ENCODE data around the gene PLA2G1B. TPM values are rescaled to one million over a fixed set of nuclear protein-coding genes. Genes with fewer than 3 reads are reported as not detected.

The PLA2G1B gene
- total RNA-seq, 3 donors from 2014 or later: not detected

GRCh38 chr12:120352117-120352516 lies 24.5 kb upstream of the PLA2G1B start:
- no peak overlapping the region for H3K4me3 ChIP-seq
- no peaks in the 10 kb centered on the region for H3K9me3 ChIP-seq
- no peaks in the 10 kb centered on the region for H3K27me3 ChIP-seq
- TF ChIP-seq CTCF (IDR thresholded peaks at IDR 0.05) (no peak), POLR2AphosphoS5 (IDR thresholded peaks at IDR 0.05) (no peak), POLR2A (IDR thresholded peaks at IDR 0.05) (no peak)
- H3K4me1 ChIP-seq: no peaks in the 10 kb centered on the region
- intact Hi-C loops (cut with DNase I; ENCODE audit: low total_unique reads): no loop called here
- H3K27ac ChIP-seq: no peak overlapping the region
- no peak for DNase-seq (ENCODE audit: low spot score in 2 of 2)
- H3K36me3 ChIP-seq: no peaks in the 10 kb centered on the region

GRCh38 chr12:120350576-120351350 lies 23.2 kb upstream of the PLA2G1B start:
- intact Hi-C loops (cut with DNase I; ENCODE audit: low total_unique reads): no loop called here
- no peak for DNase-seq (ENCODE audit: low spot score in 2 of 2)
- no peaks in the 10 kb centered on the region for H3K36me3 ChIP-seq
- no peaks in the 10 kb centered on the region for H3K4me1 ChIP-seq
- H3K27ac ChIP-seq: no peak overlapping the region
- H3K9me3 ChIP-seq: no peaks in the 10 kb centered on the region
- TF ChIP-seq POLR2A (IDR thresholded peaks at IDR 0.05): no peak
- no peak for TF ChIP-seq CTCF (IDR thresholded peaks at IDR 0.05)
- no peak for TF ChIP-seq POLR2AphosphoS5 (IDR thresholded peaks at IDR 0.05)
- no peak overlapping the region for H3K4me3 ChIP-seq
- H3K27me3 ChIP-seq: no peaks in the 10 kb centered on the region

- H3K4me3 ChIP-seq: no peak overlapping the region
- no peaks in the 10 kb centered on the region for H3K36me3 ChIP-seq
- no peak for DNase-seq (ENCODE audit: low spot score in 2 of 2)
- no peak overlapping the region for H3K27ac ChIP-seq
- intact Hi-C loops (cut with DNase I; ENCODE audit: low total_unique reads): no loop called here
- H3K4me1 ChIP-seq: no peaks in the 10 kb centered on the region
- TF ChIP-seq POLR2A (IDR thresholded peaks at IDR 0.05) (no peak), CTCF (IDR thresholded peaks at IDR 0.05) (no peak), POLR2AphosphoS5 (IDR thresholded peaks at IDR 0.05) (no peak)
- H3K27me3 ChIP-seq: no peaks in the 10 kb centered on the region
- H3K9me3 ChIP-seq: no peaks in the 10 kb centered on the region
Measured at GRCh38 chr12:120347766-120348165, 20.2 kb upstream of the PLA2G1B start.

GRCh38 chr12:120346681-120347080 lies 19.1 kb upstream of the PLA2G1B start:
- Histone ChIP-seq H3K27me3 (no peaks in the 10 kb centered on the region), H3K36me3 (no peaks in the 10 kb centered on the region), H3K27ac (no peak overlapping the region), H3K4me3 (no peak overlapping the region), H3K9me3 (no peaks in the 10 kb centered on the region), H3K4me1 (no peaks in the 10 kb centered on the region)
- DNase-seq (ENCODE audit: low spot score in 2 of 2): no peak
- intact Hi-C loops (cut with DNase I; ENCODE audit: low total_unique reads): no loop called here
- TF ChIP-seq CTCF (IDR thresholded peaks at IDR 0.05) (no peak), POLR2A (IDR thresholded peaks at IDR 0.05) (no peak), POLR2AphosphoS5 (IDR thresholded peaks at IDR 0.05) (no peak)

GRCh38 chr12:120346031-120346430 lies 18.5 kb upstream of the PLA2G1B start:
- intact Hi-C loops (cut with DNase I; ENCODE audit: low total_unique reads): no loop called here
- Histone ChIP-seq H3K27ac (no peak overlapping the region), H3K4me3 (no peak overlapping the region), H3K36me3 (no peaks in the 10 kb centered on the region), H3K27me3 (no peaks in the 10 kb centered on the region), H3K4me1 (no peaks in the 10 kb centered on the region), H3K9me3 (no peaks in the 10 kb centered on the region)
- TF ChIP-seq POLR2A (IDR thresholded peaks at IDR 0.05): no peak
- no peak for TF ChIP-seq CTCF (IDR thresholded peaks at IDR 0.05)
- no peak for TF ChIP-seq POLR2AphosphoS5 (IDR thresholded peaks at IDR 0.05)
- no peak for DNase-seq (ENCODE audit: low spot score in 2 of 2)
